ENCODE results near the gene KLHL40.

GRCh38 chr3:42711491-42712343 is 26.4 kb downstream of the KLHL40 start:
- TF ChIP-seq CTCF (IDR thresholded peaks at IDR 0.05 in 2 of 3, conservative IDR thresholded peaks at IDR 0.05 in 1 of 3; ENCODE audit: control insufficient read depth in 2 of 3, extremely low read depth in 1 of 3, insufficient read depth in 1 of 3, low read depth in 3 of 3, low read length in 3 of 3) (no peak), TCF12 (IDR thresholded peaks at IDR 0.05; ENCODE audit: low read depth, low read length) (no peak), POLR2A (IDR thresholded peaks at IDR 0.05; ENCODE audit: low read depth, low read length) (no peak), YY1 (IDR thresholded peaks at IDR 0.05; ENCODE audit: low read depth, low read length) (no peak), MYC (IDR thresholded peaks at IDR 0.05; ENCODE audit: insufficient read depth, insufficient read length, insufficient replicate concordance, low read length, severe bottlenecking) (no peak), TAF1 (IDR thresholded peaks at IDR 0.05; ENCODE audit: borderline replicate concordance, low read depth, low read length) (no peak), CBFB (IDR thresholded peaks at IDR 0.05; ENCODE audit: low read depth) (no peak), CUX1 (IDR thresholded peaks at IDR 0.05; ENCODE audit: insufficient replicate concordance, low read depth, low read length) (no peak), MAX (IDR thresholded peaks at IDR 0.05; ENCODE audit: low read depth, low read length) (no peak)
